IPS-20b (cell line): Measurements from ENCODE around the gene NPTX1.
A peak's percentile ranks its signal among the peaks of the same experiment; 100 is the strongest.

ENCODE experiments used
- H3K27ac ChIP-seq: one replicate; pipeline ENCODE4 v1.5.1; 2013; ENCODE audit warnings: low read length
- H3K27me3 ChIP-seq: 2 replicates; pipeline ENCODE4 v1.6.1; 2013; ENCODE audit warnings: mild to moderate bottlenecking, low read length, inconsistent platforms; ENCODE audit not compliant: insufficient read depth
- H3K36me3 ChIP-seq: 2 replicates; pipeline ENCODE4 v1.6.1; 2013; ENCODE audit warnings: low read depth, mild to moderate bottlenecking, inconsistent platforms, low read length, moderate library complexity; ENCODE audit not compliant: insufficient read depth
- H3K4me1 ChIP-seq: 2 replicates; pipeline ENCODE4 v1.6.1; 2013; ENCODE audit warnings: mild to moderate bottlenecking, control low read depth, inconsistent platforms, low read length, moderate library complexity; ENCODE audit not compliant: insufficient read depth
- H3K4me3 ChIP-seq: 2 replicates; pipeline ENCODE4 v1.5.1; 2013; ENCODE audit warnings: mild to moderate bottlenecking, low read length, inconsistent platforms
- H3K9ac ChIP-seq: 2 replicates; pipeline ENCODE4 v1.6.1; 2013; ENCODE audit warnings: low read depth, mild to moderate bottlenecking, inconsistent platforms, low read length, moderate library complexity
- H3K9me3 ChIP-seq: 2 replicates; pipeline ENCODE4 v1.6.1; 2013; ENCODE audit warnings: mild to moderate bottlenecking, low read depth, low read length, inconsistent platforms; ENCODE audit not compliant: insufficient read depth

The NPTX1 gene, protein sequence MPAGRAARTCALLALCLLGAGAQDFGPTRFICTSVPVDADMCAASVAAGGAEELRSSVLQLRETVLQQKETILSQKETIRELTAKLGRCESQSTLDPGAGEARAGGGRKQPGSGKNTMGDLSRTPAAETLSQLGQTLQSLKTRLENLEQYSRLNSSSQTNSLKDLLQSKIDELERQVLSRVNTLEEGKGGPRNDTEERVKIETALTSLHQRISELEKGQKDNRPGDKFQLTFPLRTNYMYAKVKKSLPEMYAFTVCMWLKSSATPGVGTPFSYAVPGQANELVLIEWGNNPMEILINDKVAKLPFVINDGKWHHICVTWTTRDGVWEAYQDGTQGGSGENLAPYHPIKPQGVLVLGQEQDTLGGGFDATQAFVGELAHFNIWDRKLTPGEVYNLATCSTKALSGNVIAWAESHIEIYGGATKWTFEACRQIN

DNA sequence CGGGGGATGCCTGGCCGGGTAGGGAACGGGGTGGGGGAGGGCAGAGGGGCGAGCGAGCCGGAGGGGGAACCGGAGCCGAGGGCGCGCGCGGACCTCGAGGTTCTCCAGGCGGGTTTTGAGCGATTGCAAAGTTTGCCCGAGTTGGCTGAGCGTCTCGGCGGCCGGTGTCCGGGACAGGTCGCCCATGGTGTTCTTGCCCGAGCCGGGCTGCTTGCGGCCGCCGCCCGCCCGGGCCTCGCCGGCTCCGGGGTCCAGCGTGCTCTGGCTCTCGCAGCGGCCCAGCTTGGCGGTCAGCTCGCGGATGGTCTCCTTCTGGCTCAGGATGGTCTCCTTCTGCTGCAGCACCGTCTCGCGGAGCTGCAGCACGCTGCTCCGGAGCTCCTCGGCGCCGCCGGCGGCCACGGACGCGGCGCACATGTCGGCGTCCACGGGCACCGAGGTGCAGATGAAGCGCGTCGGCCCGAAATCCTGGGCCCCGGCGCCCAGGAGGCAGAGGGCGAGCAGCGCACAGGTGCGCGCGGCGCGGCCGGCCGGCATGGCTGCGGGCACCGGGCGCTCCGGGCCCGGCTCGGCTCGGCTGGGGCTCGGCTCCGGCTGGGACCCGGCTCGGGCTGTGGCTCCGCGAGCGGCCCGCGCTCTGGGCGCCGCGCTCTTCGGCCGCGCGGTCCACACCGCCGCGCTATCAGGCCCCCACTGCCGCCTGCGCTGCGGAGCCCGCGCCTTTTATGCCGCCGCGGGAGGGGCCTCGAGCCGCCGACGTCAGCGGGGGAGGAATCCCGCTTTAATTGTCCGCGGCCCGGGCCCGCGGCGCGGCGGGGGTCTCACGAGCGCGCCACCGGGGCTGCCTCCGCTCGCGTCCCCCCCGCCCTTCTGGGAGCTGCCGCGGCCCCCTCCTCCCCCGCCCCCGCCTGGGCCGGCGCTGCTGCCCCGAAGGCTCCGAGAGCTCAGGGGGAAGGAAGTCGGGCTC is at the start of gene NPTX1:
NPTX1 (minus strand) TSS at position 698 of the 967 bp plus-strand sequence; CDS start at position 537, 161 bp downstream.
- no peaks in the 10 kb centered on the region for H3K36me3 ChIP-seq
- peak within 1 kb of the TSS; percentile 49; the same call in 1 of the 2 replicates for H3K4me3 ChIP-seq
- H3K9me3 ChIP-seq, result no peaks in the 10 kb centered on the region

DNA sequence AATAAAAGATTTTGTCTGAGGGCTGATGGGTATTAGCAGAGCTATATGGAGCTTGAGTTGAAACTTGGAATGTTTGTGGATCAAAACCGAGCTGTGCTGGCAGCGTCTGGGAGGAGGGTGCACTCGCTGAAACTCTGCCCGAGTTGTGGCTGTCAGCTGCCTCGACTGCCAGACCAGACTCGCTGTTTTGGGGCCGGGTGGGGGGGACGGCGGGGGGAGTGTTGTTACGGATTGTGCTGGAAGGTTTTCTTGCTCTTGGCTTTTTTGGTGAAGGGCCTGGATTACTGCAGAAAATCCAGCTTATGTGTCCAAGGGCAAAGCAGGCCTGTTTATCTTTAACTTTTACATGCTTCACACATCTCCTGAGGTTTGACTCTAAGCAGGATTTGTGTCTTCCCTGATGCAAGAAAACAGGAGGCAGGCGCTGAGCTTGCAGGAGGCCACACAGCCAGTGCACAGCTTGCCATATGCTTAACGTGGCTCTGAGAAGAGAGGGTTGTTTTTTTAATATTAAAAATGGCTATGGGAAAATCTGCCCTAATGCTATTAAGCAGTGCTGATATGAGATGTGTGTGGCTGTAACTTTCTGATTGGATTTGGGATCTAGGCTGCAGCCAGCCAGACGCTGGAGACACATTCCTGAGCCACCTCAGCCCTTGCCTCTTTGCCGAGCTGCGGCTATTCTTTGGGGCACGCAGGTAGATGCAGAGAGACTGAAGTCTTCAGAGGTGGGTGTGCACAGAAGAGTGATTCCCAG is 47.7 kb upstream of the NPTX1 start:
- Histone ChIP-seq H3K9me3 (no peaks in the 10 kb centered on the region), H3K4me3 (no peak overlapping the region), H3K36me3 (no peaks in the 10 kb centered on the region), H3K4me1 (peaks cover 10% of the 10 kb centered on the region), H3K9ac (no peak overlapping the region), H3K27me3 (peaks cover 6% of the 10 kb centered on the region; the same call in 1 of the 2 replicates), H3K27ac (no peak overlapping the region)

More for the DNA sequence above, at the start of gene NPTX1:
- no peak within 1 kb of the TSS for H3K9ac ChIP-seq
- H3K27me3 ChIP-seq, result peaks cover 100% of the 10 kb centered on the region
- H3K4me1 ChIP-seq, result no peaks in the 10 kb centered on the region
- H3K27ac ChIP-seq, result no peak within 1 kb of the TSS

DNA sequence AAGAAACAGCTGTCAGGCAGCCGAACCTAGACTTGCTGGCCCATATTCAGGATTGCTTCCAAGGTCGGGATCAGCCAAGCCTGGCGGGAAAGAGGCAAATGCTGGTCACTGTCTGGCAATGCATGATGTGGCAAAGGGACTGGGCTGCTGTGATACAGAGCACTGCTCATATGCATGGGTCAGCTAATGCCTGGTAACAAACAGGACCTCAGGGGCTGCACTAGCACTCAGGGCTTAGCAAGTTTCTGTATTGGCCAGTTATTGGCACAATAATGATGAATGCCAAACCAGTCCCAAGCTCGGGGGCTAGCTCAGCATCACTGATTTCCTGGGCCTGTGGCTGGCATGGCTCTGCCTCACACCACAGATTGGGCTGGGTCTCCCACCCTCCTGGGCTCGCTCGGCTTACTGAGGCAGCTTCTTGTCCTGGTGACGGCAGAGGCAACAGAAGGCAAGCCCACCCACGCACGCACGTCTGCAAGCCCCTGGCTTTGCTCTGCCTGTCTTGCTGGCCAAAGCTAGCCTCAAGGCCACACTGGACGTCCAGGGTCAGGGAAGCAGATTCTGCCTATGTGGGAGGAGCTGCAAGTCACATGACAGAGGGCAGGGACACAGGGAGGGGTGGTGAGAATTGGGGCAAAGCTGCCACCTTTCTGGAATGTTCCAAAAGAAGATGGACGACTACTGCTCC is 46.8 kb upstream of the NPTX1 start:
- no peak overlapping the region for H3K4me3 ChIP-seq
- H3K27me3 ChIP-seq, result peaks cover 6% of the 10 kb centered on the region; the same call in 1 of the 2 replicates

DNA sequence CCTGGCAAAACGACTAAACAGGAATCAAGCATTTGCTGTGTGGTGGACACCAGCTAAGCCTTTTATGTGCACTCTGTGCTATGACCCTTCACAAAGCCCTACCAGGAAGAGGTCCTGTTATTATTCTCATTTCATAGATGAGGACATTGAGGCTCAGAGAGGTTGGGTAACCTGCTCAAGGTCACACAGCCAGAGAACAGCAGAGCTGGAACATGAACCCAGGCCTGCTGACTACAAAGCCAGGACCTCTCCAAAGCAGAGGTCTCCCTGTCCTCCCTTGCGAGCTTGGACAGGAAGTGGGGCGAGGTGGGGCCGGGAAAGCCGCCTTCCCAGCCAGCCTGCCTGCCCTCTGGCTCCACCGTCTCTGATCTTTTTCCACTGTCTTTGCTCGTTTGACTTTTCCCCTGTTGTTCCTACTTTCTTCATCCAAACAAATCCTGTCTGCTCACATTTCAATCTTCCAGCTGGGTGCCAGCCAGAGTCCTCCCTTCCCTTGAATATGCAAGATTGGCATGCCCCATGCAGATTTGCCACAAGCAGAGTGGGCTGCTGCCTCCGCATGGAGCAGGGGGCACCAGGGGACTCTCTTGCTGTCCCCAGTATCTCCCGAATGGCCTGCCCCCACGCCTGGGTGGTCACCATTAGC is 44.5 kb upstream of the NPTX1 start:
- Histone ChIP-seq H3K27me3 (no peaks in the 10 kb centered on the region), H3K36me3 (no peaks in the 10 kb centered on the region), H3K4me3 (no peak overlapping the region), H3K9ac (no peak overlapping the region), H3K9me3 (no peaks in the 10 kb centered on the region), H3K4me1 (peaks cover under 1% of the 10 kb centered on the region; the same call in 1 of the 2 replicates), H3K27ac (no peak overlapping the region)

More for the DNA sequence above, 46.8 kb upstream of the NPTX1 start:
- Histone ChIP-seq H3K36me3 (no peaks in the 10 kb centered on the region), H3K27ac (no peak overlapping the region), H3K9ac (no peak overlapping the region), H3K4me1 (peaks cover 10% of the 10 kb centered on the region), H3K9me3 (no peaks in the 10 kb centered on the region)

DNA sequence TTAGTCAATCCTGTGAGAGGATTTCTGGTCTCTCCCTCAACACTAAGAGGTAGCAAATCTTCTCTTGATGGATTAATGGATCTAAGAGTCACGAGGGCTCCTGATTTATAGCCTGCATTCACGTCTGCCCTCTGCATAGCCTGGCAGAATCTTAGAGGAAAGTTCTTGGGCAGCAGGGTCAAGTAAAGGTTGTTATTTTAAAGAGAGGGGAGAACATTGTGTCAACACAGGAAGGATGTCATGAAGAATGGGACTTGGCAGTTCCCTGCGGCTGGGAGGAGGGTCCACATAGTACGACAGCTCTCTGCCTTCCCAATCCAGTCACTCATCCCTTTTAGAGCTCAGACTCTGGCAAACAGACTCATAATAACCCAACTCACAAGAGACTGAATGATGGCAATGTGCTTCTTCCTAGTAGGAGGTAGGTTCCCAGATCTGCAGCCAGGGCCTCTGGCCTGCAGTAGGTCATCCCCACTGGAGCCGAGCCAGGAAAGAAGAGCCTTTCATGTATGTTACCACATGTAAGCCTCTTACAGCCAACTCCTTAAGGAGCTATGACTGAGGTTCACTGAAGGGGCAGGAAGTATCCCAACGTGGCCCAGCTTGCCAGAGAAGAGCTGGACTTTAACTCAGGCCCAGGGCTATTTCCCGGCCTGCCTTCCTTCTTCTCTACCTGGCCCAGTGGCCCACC is 42.8 kb upstream of the NPTX1 start:
- no peaks in the 10 kb centered on the region for H3K36me3 ChIP-seq
- no peaks in the 10 kb centered on the region for H3K27me3 ChIP-seq
- H3K9ac ChIP-seq, result no peak overlapping the region

DNA sequence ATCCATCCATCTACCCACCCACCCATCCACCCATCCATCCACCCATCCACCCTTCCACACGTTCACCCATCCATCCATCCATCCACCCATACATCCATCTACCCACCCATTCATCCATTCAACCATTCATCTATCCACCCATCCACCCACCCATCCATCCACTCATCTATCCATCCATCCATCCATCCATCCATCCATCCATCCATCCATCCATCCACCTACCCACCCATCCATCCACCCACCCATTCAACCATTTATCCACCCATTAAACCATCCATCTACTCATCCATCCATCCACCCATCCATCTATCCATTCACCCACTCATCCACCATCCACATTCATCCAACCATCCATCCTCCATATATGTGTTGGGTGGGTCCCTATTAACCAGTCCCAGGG is 42.0 kb upstream of the NPTX1 start:
- Histone ChIP-seq H3K36me3 (no peaks in the 10 kb centered on the region), H3K9me3 (no peaks in the 10 kb centered on the region), H3K4me3 (no peak overlapping the region), H3K27me3 (no peaks in the 10 kb centered on the region; the same call in 1 of the 2 replicates), H3K4me1 (no peaks in the 10 kb centered on the region), H3K9ac (no peak overlapping the region), H3K27ac (no peak overlapping the region)

More for the DNA sequence above, 42.8 kb upstream of the NPTX1 start:
- no peak overlapping the region for H3K4me3 ChIP-seq
- no peak overlapping the region for H3K27ac ChIP-seq
- no peaks in the 10 kb centered on the region for H3K9me3 ChIP-seq
- H3K4me1 ChIP-seq, result no peaks in the 10 kb centered on the region

DNA sequence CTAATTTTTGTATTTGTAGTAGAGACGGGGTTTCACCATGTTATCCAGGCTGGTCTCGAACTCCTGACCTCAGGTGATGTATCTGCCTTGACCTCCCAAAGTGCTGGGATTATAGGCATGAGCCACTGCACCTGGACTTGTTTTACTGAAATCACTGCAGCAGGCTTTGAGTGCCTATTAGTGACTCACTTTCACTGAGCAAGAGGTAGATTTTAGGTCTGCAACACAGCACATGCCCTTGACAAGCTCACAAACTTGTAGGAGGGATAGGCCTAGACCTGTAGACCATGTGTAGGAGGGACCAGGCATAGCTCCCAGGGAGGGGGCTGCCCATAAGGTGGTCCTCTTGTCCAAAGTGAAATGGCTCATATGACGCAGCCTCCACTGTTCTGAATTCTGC is 41.2 kb upstream of the NPTX1 start:
- no peaks in the 10 kb centered on the region for H3K9me3 ChIP-seq
- H3K36me3 ChIP-seq, result no peaks in the 10 kb centered on the region
- H3K27me3 ChIP-seq, result no peaks in the 10 kb centered on the region; the same call in 1 of the 2 replicates
- H3K4me1 ChIP-seq, result no peaks in the 10 kb centered on the region
- no peak overlapping the region for H3K4me3 ChIP-seq
- H3K27ac ChIP-seq, result no peak overlapping the region
- no peak overlapping the region for H3K9ac ChIP-seq

DNA sequence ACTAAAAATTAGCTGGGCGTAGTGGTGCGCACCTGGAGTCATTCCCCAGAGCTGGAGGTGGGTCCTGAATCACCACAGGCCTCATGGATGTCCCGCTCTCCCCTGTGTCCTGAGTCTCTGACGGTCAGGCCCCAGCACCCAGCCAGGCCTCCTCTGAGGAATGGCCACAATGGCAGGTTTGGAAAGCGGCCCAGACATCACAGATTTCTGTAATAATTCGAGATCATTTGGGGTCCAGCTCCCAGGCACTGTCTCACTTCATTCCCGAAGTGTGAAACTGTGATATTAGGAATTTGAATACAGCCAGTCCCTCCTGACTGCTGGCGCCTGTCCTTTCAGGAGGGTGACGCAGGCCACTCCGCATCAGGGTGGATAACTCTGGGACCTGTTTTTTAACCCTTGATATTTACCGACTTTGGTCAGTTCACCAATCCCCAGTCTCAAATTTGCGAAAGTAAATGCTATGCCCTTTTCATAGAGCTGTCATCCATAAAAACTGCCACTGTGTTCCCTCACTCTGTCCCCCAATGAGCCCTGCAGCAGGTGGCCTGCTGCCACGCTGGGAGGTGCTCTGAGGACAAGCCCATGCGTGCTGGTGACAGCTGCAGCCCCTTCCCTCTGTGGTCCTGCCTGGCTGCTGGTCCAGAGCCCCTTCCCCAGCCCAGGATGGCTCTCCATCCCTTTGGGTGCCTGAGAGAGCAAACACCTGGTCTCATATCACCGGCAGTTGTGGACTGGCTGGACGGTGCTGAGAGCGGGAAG is 39.9 kb upstream of the NPTX1 start:
- Histone ChIP-seq H3K9me3 (no peaks in the 10 kb centered on the region), H3K27me3 (no peaks in the 10 kb centered on the region; the same call in 1 of the 2 replicates), H3K27ac (no peak overlapping the region), H3K4me3 (no peak overlapping the region), H3K4me1 (no peaks in the 10 kb centered on the region), H3K9ac (no peak overlapping the region), H3K36me3 (no peaks in the 10 kb centered on the region)

DNA sequence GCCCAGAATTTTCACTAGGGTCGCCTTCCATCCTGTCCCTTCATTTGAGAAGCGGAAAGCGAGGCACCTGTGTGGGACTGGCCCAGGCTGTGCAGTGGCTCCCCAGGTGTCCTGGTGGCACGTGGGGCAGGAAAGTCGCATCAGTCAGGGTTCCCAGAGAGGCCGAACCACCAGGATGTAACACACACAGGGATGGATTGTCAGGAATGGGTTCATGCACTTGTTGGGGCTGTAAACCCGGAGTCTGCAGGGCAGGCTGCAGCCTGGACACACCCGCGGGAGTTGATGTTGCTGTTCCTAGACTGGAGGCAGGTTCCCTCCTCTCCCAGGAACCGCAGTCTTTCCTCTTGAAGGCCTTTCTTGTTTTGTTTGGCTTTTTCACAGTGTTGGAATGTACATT is 37.5 kb upstream of the NPTX1 start:
- Histone ChIP-seq H3K4me1 (no peaks in the 10 kb centered on the region), H3K27ac (no peak overlapping the region), H3K9me3 (no peaks in the 10 kb centered on the region), H3K9ac (no peak overlapping the region), H3K36me3 (no peaks in the 10 kb centered on the region), H3K27me3 (peaks cover 12% of the 10 kb centered on the region; the same call in 1 of the 2 replicates), H3K4me3 (no peak overlapping the region)
